Activated CD4-positive, alpha-beta T cell treated with anti-CD3 and anti-CD28 coated beads for 1 hour (primary cell): ENCODE results near the gene CLEC17A.
"Not testable (repeated sequence)": the region's sequence is repeated elsewhere in the genome, so short reads cannot be mapped to it uniquely, and the experiment has no call there.

Source experiments
- DNase-seq: peaks from one replicate; pipeline ENCODE4 v3.0.0-alpha.2; 2020

CLEC17A gene

GRCh38 chr19:14584372-14584771 lies 1.5 kb downstream of the CLEC17A start:
- DNase-seq: not testable (repeated sequence)

GRCh38 chr19:14585187-14585586 lies 2.3 kb downstream of the CLEC17A start:
- DNase-seq: not testable (repeated sequence)

- DNase-seq: not testable (repeated sequence)
These were observed 6.5 kb downstream of the CLEC17A start for GRCh38 chr19:14589433-14589832.

- DNase-seq: no peak
These were observed 12.7 kb downstream of the CLEC17A start for GRCh38 chr19:14595558-14595957.

GRCh38 chr19:14599548-14600147 lies 16.8 kb downstream of the CLEC17A start:
- no peak for DNase-seq

- DNase-seq: no peak
These were observed 21.1 kb downstream of the CLEC17A start for GRCh38 chr19:14603990-14604387.

- no peak for DNase-seq
These were observed 23.7 kb downstream of the CLEC17A start for GRCh38 chr19:14606627-14607026.

- no peak for DNase-seq
These were observed 28.2 kb downstream of the CLEC17A start for GRCh38 chr19:14611051-14611450.

- DNase-seq: not testable (repeated sequence)
These were observed 29.4 kb downstream of the CLEC17A start for GRCh38 chr19:14612242-14612641.

- no peak for DNase-seq
These were observed 29.8 kb downstream of the CLEC17A start for GRCh38 chr19:14612657-14613056.

- not testable (repeated sequence) for DNase-seq
These were observed 30.7 kb downstream of the CLEC17A start for GRCh38 chr19:14613399-14614098.

GRCh38 chr19:14614099-14614412 lies 31.2 kb downstream of the CLEC17A start:
- no peak for DNase-seq

- DNase-seq: no peak
These were observed 32.7 kb downstream of the CLEC17A start for GRCh38 chr19:14615623-14616022.

GRCh38 chr19:14616407-14616806 lies 33.5 kb downstream of the CLEC17A start:
- no peak for DNase-seq

GRCh38 chr19:14619404-14619803 lies 36.5 kb downstream of the CLEC17A start:
- DNase-seq: no peak

GRCh38 chr19:14624491-14624890 lies 41.6 kb downstream of the CLEC17A start:
- not testable (repeated sequence) for DNase-seq

- no peak for DNase-seq
These were observed 46.7 kb downstream of the CLEC17A start for GRCh38 chr19:14629557-14629956.

GRCh38 chr19:14632286-14632685 lies 49.4 kb downstream of the CLEC17A start:
- no peak for DNase-seq

- DNase-seq: no peak
These were observed 56.8 kb downstream of the CLEC17A start for GRCh38 chr19:14639536-14640277.

GRCh38 chr19:14648506-14648905 lies 65.6 kb downstream of the CLEC17A start:
- DNase-seq: no peak

GRCh38 chr19:14649020-14649419 lies 66.1 kb downstream of the CLEC17A start:
- no peak for DNase-seq

- no peak for DNase-seq
These were observed 67.3 kb downstream of the CLEC17A start for GRCh38 chr19:14650161-14650560.

GRCh38 chr19:14654786-14655560 lies 72.1 kb downstream of the CLEC17A start:
- no peak for DNase-seq
